ENCODE data around the gene TTC7B.

Gene TTC7B

GRCh38 chr14:90660865-90661570 lies 155.2 kb downstream of the TTC7B start:
- H3K27ac ChIP-seq: no peak overlapping the region
- TF ChIP-seq, protein P1, sequence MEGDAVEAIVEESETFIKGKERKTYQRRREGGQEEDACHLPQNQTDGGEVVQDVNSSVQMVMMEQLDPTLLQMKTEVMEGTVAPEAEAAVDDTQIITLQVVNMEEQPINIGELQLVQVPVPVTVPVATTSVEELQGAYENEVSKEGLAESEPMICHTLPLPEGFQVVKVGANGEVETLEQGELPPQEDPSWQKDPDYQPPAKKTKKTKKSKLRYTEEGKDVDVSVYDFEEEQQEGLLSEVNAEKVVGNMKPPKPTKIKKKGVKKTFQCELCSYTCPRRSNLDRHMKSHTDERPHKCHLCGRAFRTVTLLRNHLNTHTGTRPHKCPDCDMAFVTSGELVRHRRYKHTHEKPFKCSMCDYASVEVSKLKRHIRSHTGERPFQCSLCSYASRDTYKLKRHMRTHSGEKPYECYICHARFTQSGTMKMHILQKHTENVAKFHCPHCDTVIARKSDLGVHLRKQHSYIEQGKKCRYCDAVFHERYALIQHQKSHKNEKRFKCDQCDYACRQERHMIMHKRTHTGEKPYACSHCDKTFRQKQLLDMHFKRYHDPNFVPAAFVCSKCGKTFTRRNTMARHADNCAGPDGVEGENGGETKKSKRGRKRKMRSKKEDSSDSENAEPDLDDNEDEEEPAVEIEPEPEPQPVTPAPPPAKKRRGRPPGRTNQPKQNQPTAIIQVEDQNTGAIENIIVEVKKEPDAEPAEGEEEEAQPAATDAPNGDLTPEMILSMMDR (conservative IDR thresholded peaks at IDR 0.05): no peak

GRCh38 chr14:90659156-90659555 lies 157.1 kb downstream of the TTC7B start:
- TF ChIP-seq, protein P1 (conservative IDR thresholded peaks at IDR 0.05): no peak
- H3K27ac ChIP-seq: no peak overlapping the region

- no peak overlapping the region for H3K27ac ChIP-seq
- TF ChIP-seq, protein P1 (conservative IDR thresholded peaks at IDR 0.05): no peak
Observed at GRCh38 chr14:90658541-90658967, 157.7 kb downstream of the TTC7B start.

DNA sequence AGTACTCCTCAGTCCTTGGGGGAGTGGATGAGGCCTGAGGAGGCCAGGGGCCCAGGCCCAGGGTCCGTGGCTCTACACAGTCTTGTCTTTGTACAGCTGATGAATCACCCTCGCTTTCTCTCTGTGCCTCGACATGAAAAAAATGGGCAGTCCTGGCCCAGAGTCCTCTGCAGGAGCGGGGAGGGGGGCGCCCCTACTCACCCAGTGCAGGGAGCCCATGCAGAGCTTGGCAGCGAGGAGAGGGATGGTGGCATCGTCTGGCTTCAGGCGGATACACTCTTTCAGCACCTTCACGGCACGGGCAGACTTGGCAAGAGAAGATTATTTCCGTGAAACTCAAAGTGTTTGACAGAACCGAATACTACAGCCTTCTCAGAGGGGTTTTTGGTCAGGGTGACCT lies 159.3 kb downstream of the TTC7B start:
- H3K27ac ChIP-seq: no peak overlapping the region
- TF ChIP-seq, protein P1 (conservative IDR thresholded peaks at IDR 0.05): no peak

DNA sequence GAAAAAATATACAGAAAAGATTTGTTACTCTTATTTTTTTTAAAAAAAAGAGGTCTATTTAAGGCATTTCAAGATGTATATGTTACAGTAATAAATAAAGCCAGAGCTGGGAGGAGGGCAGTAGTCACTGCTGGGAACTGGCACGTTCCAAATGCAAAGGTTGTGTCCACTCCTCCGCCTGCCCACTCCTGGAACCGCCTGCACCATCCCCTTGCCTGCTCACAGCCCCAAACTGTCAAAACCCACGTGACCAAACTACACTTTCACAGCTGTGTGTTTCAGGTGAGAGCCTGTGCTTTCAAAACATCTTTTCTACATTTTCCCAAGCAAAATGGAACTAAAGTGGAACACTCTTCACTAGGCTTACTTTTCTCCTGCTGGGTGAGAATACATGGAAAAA lies 160.4 kb downstream of the TTC7B start:
- no peak overlapping the region for H3K27ac ChIP-seq
- TF ChIP-seq, protein P1 (conservative IDR thresholded peaks at IDR 0.05): no peak

GRCh38 chr14:90654831-90655276 lies 161.4 kb downstream of the TTC7B start:
- H3K27ac ChIP-seq: no peak overlapping the region
- TF ChIP-seq, protein P1 (conservative IDR thresholded peaks at IDR 0.05): no peak

- H3K27ac ChIP-seq: no peak overlapping the region
- TF ChIP-seq, protein P1 (conservative IDR thresholded peaks at IDR 0.05): no peak
Observed at GRCh38 chr14:90652626-90653025, 163.6 kb downstream of the TTC7B start.
